ENCODE measurements around the gene PLET1.

The PLET1 gene

GRCh38 chr11:112260490-112260889 is at the start of gene PLET1:
Gene PLET1 (minus strand): TSS chr11:112260860. CDS start chr11:112260589, 271 bp downstream.
- H3K27ac ChIP-seq: no peak within 1 kb of the TSS
- TF ChIP-seq ZFX (IDR thresholded peaks at IDR 0.05; ENCODE audit: borderline replicate concordance) (no peak), CTCF (IDR thresholded peaks at IDR 0.05) (no peak)

GRCh38 chr11:112310419-112310818 is 49.8 kb upstream of the PLET1 start:
- no peak overlapping the region for H3K27ac ChIP-seq
- TF ChIP-seq CTCF (IDR thresholded peaks at IDR 0.05): no peak
- no peak for TF ChIP-seq ZFX (IDR thresholded peaks at IDR 0.05; ENCODE audit: borderline replicate concordance)

GRCh38 chr11:112308651-112309050 is 48.0 kb upstream of the PLET1 start:
- no peak for TF ChIP-seq CTCF (IDR thresholded peaks at IDR 0.05)
- no peak for TF ChIP-seq ZFX (IDR thresholded peaks at IDR 0.05; ENCODE audit: borderline replicate concordance)
- no peak overlapping the region for H3K27ac ChIP-seq

- no peak overlapping the region for H3K27ac ChIP-seq
- TF ChIP-seq ZFX (IDR thresholded peaks at IDR 0.05; ENCODE audit: borderline replicate concordance): no peak
- no peak for TF ChIP-seq CTCF (IDR thresholded peaks at IDR 0.05)
These were observed 47.0 kb upstream of the PLET1 start for GRCh38 chr11:112307616-112308015.

GRCh38 chr11:112306230-112306629 is 45.6 kb upstream of the PLET1 start:
- TF ChIP-seq CTCF (IDR thresholded peaks at IDR 0.05) (no peak), ZFX (IDR thresholded peaks at IDR 0.05; ENCODE audit: borderline replicate concordance) (no peak)
- no peak overlapping the region for H3K27ac ChIP-seq

GRCh38 chr11:112304914-112305313 is 44.3 kb upstream of the PLET1 start:
- no peak overlapping the region for H3K27ac ChIP-seq
- no peak for TF ChIP-seq ZFX (IDR thresholded peaks at IDR 0.05; ENCODE audit: borderline replicate concordance)
- TF ChIP-seq CTCF (IDR thresholded peaks at IDR 0.05): no peak

GRCh38 chr11:112303616-112304015 is 43.0 kb upstream of the PLET1 start:
- no peak for TF ChIP-seq ZFX (IDR thresholded peaks at IDR 0.05; ENCODE audit: borderline replicate concordance)
- TF ChIP-seq CTCF (IDR thresholded peaks at IDR 0.05): no peak
- no peak overlapping the region for H3K27ac ChIP-seq

Data from 22Rv1 (cell line).